ENCODE measurements around the gene E2F6. TPM values are rescaled to one million over a fixed set of nuclear protein-coding genes. Genes with fewer than 3 reads are reported as not detected.

Gene E2F6
- total RNA-seq, 1 experiment from 2014 or later = 14.2 TPM

DNA sequence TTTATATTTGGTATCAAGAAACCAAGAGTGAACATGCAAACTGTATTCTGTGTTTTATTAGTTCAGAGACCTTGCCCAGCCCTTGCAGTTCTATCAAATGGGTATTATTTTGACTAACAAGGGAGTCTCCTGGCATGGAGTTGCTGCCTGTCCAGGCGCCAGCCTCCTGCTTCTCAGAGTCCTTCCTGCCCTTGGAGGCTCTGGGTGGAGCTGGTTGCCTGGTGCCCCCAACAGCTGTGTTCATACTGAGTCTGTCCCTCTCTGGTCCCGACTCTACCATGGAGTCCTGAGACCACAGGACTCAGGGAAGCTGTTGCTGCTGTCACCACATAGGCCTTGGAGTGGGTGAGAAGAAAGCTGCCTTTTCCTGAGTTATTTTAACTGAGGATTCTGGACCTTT, 41.6 kb upstream of the E2F6 start:
- Mint-ChIP-seq H3K27me3 (ENCODE audit: low read depth) (no peaks in the 10 kb centered on the region), H3K36me3 (peaks cover 15% of the 10 kb centered on the region), H3K9me3 (peaks cover 14% of the 10 kb centered on the region), H3K4me3 (no peak overlapping the region), H3K27ac (no peak overlapping the region), H3K4me1 (peaks cover 13% of the 10 kb centered on the region)
- ATAC-seq (no peak), DNase-seq (ENCODE audit: low spot score) (no peak)
- POLR2A ChIA-PET = no interaction called here
- TF ChIP-seq, protein P1, sequence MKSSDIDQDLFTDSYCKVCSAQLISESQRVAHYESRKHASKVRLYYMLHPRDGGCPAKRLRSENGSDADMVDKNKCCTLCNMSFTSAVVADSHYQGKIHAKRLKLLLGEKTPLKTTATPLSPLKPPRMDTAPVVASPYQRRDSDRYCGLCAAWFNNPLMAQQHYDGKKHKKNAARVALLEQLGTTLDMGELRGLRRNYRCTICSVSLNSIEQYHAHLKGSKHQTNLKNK (CRISPR knock-in tag; IDR thresholded peaks at IDR 0.05) = no peak
- TF ChIP-seq, protein P2, sequence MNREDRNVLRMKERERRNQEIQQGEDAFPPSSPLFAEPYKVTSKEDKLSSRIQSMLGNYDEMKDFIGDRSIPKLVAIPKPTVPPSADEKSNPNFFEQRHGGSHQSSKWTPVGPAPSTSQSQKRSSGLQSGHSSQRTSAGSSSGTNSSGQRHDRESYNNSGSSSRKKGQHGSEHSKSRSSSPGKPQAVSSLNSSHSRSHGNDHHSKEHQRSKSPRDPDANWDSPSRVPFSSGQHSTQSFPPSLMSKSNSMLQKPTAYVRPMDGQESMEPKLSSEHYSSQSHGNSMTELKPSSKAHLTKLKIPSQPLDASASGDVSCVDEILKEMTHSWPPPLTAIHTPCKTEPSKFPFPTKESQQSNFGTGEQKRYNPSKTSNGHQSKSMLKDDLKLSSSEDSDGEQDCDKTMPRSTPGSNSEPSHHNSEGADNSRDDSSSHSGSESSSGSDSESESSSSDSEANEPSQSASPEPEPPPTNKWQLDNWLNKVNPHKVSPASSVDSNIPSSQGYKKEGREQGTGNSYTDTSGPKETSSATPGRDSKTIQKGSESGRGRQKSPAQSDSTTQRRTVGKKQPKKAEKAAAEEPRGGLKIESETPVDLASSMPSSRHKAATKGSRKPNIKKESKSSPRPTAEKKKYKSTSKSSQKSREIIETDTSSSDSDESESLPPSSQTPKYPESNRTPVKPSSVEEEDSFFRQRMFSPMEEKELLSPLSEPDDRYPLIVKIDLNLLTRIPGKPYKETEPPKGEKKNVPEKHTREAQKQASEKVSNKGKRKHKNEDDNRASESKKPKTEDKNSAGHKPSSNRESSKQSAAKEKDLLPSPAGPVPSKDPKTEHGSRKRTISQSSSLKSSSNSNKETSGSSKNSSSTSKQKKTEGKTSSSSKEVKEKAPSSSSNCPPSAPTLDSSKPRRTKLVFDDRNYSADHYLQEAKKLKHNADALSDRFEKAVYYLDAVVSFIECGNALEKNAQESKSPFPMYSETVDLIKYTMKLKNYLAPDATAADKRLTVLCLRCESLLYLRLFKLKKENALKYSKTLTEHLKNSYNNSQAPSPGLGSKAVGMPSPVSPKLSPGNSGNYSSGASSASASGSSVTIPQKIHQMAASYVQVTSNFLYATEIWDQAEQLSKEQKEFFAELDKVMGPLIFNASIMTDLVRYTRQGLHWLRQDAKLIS (CRISPR knock-in tag; IDR thresholded peaks at IDR 0.05; ENCODE audit: borderline replicate concordance) = no peak
- TF ChIP-seq ETV6 (CRISPR knock-in tag; IDR thresholded peaks at IDR 0.05) (no peak), NFATC4 (CRISPR knock-in tag; IDR thresholded peaks at IDR 0.05) (no peak), KAT7 (CRISPR knock-in tag; IDR thresholded peaks at IDR 0.05; ENCODE audit: borderline replicate concordance) (no peak), ZNF232 (CRISPR knock-in tag; IDR thresholded peaks at IDR 0.05) (no peak), OVOL2 (CRISPR knock-in tag; IDR thresholded peaks at IDR 0.05; ENCODE audit: borderline replicate concordance) (no peak), MXD4 (CRISPR knock-in tag; IDR thresholded peaks at IDR 0.05; ENCODE audit: borderline replicate concordance) (no peak), SOX15 (CRISPR knock-in tag; IDR thresholded peaks at IDR 0.05) (no peak), TEAD1 (CRISPR knock-in tag; IDR thresholded peaks at IDR 0.05) (no peak), ESRRA (CRISPR knock-in tag; IDR thresholded peaks at IDR 0.05; ENCODE audit: borderline replicate concordance) (no peak), ELF4 (CRISPR knock-in tag; IDR thresholded peaks at IDR 0.05; ENCODE audit: low read depth) (no peak), ZNF396 (CRISPR knock-in tag; IDR thresholded peaks at IDR 0.05; ENCODE audit: borderline replicate concordance) (no peak), CREB1 (CRISPR knock-in tag; IDR thresholded peaks at IDR 0.05) (no peak)
- TF ChIP-seq, protein P3, sequence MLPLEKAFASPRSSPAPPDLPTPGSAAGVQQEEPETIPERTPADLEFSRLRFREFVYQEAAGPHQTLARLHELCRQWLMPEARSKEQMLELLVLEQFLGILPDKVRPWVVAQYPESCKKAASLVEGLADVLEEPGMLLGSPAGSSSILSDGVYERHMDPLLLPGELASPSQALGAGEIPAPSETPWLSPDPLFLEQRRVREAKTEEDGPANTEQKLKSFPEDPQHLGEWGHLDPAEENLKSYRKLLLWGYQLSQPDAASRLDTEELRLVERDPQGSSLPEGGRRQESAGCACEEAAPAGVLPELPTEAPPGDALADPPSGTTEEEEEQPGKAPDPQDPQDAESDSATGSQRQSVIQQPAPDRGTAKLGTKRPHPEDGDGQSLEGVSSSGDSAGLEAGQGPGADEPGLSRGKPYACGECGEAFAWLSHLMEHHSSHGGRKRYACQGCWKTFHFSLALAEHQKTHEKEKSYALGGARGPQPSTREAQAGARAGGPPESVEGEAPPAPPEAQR (CRISPR knock-in tag; IDR thresholded peaks at IDR 0.05) = no peak
- TF ChIP-seq, protein P4, sequence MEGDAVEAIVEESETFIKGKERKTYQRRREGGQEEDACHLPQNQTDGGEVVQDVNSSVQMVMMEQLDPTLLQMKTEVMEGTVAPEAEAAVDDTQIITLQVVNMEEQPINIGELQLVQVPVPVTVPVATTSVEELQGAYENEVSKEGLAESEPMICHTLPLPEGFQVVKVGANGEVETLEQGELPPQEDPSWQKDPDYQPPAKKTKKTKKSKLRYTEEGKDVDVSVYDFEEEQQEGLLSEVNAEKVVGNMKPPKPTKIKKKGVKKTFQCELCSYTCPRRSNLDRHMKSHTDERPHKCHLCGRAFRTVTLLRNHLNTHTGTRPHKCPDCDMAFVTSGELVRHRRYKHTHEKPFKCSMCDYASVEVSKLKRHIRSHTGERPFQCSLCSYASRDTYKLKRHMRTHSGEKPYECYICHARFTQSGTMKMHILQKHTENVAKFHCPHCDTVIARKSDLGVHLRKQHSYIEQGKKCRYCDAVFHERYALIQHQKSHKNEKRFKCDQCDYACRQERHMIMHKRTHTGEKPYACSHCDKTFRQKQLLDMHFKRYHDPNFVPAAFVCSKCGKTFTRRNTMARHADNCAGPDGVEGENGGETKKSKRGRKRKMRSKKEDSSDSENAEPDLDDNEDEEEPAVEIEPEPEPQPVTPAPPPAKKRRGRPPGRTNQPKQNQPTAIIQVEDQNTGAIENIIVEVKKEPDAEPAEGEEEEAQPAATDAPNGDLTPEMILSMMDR (IDR thresholded peaks at IDR 0.05) = no peak
- TF ChIP-seq, protein P5, sequence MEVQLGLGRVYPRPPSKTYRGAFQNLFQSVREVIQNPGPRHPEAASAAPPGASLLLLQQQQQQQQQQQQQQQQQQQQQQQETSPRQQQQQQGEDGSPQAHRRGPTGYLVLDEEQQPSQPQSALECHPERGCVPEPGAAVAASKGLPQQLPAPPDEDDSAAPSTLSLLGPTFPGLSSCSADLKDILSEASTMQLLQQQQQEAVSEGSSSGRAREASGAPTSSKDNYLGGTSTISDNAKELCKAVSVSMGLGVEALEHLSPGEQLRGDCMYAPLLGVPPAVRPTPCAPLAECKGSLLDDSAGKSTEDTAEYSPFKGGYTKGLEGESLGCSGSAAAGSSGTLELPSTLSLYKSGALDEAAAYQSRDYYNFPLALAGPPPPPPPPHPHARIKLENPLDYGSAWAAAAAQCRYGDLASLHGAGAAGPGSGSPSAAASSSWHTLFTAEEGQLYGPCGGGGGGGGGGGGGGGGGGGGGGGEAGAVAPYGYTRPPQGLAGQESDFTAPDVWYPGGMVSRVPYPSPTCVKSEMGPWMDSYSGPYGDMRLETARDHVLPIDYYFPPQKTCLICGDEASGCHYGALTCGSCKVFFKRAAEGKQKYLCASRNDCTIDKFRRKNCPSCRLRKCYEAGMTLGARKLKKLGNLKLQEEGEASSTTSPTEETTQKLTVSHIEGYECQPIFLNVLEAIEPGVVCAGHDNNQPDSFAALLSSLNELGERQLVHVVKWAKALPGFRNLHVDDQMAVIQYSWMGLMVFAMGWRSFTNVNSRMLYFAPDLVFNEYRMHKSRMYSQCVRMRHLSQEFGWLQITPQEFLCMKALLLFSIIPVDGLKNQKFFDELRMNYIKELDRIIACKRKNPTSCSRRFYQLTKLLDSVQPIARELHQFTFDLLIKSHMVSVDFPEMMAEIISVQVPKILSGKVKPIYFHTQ (CRISPR knock-in tag; IDR thresholded peaks at IDR 0.05) = no peak
- TF ChIP-seq, protein P6, sequence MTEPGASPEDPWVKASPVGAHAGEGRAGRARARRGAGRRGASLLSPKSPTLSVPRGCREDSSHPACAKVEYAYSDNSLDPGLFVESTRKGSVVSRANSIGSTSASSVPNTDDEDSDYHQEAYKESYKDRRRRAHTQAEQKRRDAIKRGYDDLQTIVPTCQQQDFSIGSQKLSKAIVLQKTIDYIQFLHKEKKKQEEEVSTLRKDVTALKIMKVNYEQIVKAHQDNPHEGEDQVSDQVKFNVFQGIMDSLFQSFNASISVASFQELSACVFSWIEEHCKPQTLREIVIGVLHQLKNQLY (CRISPR knock-in tag; IDR thresholded peaks at IDR 0.05) = no peak
- TF ChIP-seq, protein P7, sequence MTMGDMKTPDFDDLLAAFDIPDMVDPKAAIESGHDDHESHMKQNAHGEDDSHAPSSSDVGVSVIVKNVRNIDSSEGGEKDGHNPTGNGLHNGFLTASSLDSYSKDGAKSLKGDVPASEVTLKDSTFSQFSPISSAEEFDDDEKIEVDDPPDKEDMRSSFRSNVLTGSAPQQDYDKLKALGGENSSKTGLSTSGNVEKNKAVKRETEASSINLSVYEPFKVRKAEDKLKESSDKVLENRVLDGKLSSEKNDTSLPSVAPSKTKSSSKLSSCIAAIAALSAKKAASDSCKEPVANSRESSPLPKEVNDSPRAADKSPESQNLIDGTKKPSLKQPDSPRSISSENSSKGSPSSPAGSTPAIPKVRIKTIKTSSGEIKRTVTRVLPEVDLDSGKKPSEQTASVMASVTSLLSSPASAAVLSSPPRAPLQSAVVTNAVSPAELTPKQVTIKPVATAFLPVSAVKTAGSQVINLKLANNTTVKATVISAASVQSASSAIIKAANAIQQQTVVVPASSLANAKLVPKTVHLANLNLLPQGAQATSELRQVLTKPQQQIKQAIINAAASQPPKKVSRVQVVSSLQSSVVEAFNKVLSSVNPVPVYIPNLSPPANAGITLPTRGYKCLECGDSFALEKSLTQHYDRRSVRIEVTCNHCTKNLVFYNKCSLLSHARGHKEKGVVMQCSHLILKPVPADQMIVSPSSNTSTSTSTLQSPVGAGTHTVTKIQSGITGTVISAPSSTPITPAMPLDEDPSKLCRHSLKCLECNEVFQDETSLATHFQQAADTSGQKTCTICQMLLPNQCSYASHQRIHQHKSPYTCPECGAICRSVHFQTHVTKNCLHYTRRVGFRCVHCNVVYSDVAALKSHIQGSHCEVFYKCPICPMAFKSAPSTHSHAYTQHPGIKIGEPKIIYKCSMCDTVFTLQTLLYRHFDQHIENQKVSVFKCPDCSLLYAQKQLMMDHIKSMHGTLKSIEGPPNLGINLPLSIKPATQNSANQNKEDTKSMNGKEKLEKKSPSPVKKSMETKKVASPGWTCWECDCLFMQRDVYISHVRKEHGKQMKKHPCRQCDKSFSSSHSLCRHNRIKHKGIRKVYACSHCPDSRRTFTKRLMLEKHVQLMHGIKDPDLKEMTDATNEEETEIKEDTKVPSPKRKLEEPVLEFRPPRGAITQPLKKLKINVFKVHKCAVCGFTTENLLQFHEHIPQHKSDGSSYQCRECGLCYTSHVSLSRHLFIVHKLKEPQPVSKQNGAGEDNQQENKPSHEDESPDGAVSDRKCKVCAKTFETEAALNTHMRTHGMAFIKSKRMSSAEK (CRISPR knock-in tag; IDR thresholded peaks at IDR 0.05; ENCODE audit: borderline replicate concordance) = no peak
- TF ChIP-seq, protein P8, sequence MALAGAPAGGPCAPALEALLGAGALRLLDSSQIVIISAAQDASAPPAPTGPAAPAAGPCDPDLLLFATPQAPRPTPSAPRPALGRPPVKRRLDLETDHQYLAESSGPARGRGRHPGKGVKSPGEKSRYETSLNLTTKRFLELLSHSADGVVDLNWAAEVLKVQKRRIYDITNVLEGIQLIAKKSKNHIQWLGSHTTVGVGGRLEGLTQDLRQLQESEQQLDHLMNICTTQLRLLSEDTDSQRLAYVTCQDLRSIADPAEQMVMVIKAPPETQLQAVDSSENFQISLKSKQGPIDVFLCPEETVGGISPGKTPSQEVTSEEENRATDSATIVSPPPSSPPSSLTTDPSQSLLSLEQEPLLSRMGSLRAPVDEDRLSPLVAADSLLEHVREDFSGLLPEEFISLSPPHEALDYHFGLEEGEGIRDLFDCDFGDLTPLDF (CRISPR knock-in tag; IDR thresholded peaks at IDR 0.05) = no peak
- CTCF ChIA-PET = no interaction called here
